SW480 (cell line): ENCODE measurements around the gene IFI27L1.

Experiments used
- DNase-seq: peaks from one replicate; pipeline ENCODE4 v3.0.0-alpha.2; 2016; ENCODE audit warnings: low spot score

IFI27L1 gene

DNA sequence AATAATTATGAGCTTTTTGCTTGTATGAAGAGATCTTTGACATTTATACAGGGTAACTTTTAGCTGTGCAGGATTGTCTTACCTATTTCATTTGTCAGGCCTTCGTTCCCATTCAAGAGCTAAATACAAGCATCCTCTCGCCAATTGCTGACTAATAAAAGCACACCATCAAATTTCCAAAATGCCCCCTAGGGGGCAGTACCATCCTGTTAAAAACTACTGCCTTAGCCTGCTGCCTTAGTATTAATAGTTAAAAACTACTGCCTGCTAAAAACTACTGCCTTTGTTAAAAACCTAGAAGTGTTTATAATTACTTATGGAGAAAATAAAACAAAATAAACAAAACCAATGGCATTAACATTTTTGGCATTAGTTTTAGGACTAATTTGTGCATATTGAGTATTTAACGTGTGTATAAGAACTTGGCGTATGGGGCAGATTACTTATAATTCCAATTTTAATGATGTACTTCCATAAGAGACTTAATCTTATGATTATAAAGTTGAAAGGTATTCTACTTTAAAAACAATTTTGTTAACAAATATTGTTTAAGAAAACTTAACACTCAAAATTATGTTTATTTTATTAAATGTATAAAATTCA, 51.3 kb downstream of the IFI27L1 start:
- peak; percentile 78 for DNase-seq

DNA sequence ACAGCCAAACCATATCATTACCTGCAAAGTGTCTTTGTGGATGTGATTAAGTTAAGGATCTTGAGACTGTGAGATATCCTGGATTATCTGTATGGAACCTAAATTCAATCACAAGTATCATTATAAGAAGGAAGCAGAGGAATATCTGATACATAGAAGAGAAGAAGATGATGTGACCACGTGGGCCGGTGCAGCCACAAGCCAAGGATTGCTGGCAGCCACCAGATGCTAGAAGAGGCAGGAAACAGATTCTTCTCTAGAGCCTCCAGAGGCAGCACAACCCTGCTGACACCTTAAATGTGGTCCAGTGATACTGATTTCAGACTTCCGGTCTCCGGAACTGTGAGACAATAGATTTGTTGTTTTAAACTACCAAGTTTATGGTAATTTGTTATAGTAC, 54.4 kb downstream of the IFI27L1 start:
- DNase-seq = no peak

DNA sequence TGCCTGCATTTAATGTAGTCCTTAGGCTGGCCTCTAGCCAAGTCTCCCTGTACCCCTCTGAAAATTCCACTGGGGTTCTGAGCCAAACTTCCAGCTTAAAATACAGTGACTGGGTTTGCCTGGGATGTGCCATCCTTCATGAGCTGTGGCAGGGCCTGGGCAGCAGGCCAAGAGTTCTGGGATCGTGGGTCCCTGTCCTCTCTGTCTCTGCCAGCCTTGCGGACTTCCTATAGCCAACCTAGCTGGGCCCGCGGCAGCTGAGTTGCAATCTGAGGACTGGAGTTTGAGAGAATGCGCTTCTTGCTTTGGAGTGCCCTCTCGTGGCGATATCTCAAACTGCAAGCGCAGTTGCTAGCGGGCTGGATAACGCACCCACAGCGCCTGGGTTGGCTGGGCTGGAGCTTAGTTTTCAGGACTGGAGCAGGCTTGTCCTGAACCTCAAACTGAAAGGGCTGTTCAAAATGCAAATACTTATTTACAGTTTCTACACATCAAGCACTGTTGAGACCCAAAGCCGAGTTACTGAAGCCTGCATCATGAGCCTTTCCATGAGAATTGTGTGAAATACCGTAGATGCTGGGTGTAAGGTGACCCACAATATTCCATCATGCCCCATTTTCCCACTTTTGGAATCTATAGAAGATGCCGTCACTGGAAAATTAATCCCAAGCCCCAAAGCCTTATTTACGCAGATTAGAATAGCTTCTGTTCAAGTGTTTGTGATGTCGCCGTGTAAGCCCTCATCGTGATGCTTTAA, 55.6 kb downstream of the IFI27L1 start:
- DNase-seq = peak; percentile 84

DNA sequence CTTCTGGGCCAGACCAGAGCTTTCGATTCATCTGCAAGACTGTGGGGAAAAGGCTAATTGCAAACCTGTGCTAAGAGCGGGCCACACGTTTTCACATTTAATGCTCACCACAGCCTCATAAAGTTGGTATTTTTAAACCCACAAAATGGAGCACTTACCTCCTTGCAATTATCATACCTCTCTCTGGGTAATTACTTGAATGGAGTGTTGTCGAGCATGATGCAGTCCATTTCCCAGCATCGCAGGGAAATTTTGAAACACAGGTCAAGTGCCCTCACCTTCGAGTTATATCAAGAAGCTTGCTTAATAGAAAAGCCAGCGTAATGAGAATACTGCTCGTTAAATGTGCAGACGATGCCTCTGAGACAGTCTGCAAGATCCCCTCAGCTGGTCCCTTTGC, 57.1 kb downstream of the IFI27L1 start:
- DNase-seq = peak; percentile 38

DNA sequence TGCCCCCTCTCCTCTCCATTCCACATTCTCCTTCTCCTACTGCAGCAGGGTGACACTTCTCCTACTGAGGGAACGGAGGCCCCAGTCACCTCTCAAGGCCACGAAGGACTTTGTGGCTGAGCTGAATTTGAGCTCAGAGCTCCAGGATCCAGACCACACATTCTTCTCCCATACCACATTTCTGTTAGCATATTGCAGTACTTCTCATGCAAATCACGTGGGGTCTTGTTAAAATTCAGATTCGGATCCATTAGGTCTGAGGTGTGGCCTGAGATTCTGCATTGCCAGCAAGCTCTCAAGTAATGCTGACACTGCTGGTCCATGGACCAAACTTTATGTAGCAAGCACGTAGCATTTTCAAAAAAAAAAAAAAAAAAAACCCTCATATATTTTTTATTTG, 57.9 kb downstream of the IFI27L1 start:
- DNase-seq = no peak

DNA sequence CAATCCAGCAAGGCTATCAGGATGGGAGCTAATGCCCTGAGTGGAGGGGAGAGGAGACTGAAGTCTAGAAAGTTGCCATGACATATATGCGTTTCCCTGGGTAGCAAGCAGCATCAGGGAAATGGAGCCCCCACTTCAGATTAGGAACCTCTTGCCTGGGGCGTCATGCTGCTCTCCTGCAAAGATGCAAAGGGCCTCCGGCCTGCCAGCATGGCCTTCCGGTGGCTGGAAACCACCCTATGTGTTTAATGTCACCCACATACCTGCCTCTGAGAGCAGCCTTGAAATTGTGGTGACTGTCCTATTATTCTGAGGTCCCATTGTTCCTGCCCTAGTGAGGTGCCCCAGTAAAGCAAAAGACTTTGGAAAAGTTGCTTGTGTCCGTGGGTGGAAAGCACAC, 58.3 kb downstream of the IFI27L1 start:
- DNase-seq = no peak

DNA sequence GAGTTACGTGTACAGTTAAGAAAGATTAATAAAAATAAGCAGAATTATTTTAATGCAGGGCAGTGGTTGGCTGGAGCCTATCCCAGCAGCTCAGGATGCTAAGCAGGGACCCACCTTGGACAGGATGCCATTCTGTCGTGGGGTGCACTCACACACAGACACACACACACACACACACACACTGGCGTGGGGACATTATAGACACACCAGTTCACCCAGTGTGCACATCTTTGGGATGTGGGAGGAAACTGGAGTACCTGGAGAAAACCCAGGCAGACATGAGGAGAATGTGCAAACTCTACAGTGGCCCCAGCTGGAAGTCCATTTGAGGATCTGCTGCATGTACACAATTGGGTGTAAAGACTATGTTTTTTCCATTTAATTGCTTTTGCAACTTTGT, 61.1 kb downstream of the IFI27L1 start:
- DNase-seq = no peak

DNA sequence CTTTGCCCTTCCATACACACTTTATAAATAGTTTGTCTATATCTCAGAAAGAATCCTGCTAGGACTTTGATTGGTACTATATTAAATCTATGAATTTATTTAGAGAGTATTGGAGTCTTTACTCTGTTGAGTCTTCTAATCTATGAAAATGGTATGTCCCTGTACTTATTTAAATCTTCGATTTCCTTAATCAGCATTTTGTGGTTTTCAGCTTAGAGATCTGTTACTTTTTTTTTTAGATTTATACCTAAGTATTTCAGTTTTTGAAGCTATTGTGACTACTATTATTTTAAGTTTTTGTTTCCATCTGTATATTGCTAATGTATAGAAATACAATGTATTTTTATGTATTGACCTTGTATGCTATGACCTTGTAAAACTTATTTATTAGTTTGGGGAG, 61.7 kb downstream of the IFI27L1 start:
- DNase-seq = no peak

DNA sequence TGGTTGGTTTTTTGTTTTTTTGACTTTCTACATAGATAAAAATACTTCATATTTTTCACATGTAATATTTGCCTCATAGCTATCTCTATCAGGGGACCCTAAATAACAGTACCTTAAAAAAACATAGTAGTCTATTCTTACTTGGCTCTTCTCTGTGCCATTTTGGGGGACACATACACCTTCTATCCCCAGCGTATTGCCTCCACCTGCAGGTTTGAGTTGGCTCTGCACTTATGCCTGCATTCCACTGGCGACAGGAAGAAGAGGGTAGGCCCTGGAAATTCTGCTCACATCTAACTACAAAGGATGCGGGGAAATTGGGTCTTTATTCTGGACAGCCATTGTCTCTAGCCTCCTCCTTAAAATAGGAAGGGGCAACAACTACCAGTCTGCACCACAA, 62.1 kb downstream of the IFI27L1 start:
- DNase-seq = peak; percentile 56

DNA sequence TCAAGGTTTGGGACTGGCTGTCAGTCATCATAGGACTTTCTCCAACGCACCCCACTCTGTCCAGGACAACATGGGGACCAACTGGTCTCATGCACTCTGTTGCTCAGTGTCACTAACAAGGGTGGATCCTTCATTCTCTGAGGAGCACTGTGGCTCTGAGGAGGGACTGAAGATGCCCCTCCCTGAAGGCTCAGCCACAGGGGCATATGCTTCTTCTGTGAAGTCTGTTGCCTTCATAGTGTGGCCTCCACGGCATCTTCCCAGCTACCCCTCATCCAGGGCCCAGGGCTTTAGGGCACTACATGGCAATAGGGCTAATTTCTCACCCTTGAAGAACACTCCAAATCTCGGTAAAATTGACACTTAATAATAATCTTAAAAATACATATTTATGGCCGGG, 62.6 kb downstream of the IFI27L1 start:
- DNase-seq = no peak

DNA sequence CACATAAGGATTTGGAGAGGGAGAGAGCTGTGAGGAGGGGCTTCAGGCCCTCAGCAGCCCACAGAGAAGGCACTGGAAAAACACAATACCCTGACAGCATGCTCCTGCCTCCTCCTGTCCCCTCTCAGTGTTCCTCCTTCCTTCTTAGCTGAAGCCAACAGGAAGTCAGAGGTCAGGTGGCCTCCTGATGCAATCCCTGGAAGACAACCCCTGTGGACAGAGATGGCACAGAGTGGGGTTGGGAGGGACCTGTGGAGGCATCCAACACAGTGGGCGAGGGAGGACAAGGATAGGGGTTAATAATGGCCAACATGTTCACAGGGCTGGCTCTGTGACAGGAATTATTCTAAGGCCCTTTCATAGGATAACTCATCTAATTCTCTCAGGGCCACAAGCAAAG, 63.7 kb downstream of the IFI27L1 start:
- DNase-seq = peak; percentile 42

DNA sequence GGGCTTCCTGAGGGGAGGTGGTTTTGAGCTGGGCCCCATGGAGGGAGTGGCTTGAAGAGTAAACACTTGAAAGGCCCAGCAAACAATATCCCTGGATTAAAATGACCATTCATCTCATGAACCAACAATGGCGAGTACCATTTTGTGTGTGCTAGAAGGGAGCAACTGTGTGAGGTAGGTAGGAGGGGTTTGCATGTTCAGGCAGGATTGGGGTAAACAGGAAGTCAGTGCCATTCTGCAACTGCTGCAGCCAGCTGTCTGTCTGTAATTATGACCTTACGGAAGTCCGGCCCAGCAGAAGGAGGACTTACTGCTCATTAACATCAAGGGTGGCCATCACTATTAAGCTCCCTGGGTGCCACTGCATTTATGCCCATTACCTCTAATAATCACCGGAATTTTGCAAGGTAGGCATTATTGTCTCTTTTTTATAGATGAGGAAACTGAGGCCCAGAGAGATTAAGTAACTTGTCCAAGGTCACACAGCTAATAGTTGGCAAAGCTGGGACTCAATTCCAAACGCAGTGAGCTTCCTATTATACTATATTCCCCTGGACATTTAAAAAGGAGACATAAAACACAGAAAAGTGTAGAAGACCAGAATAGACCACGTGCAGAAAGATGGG, 64.9 kb downstream of the IFI27L1 start:
- peak; percentile 33 for DNase-seq
